CD4-positive, alpha-beta T cell treated with Interferon gamma for 1 hour (primary cell): ENCODE data around the gene CCP110.
A peak's percentile ranks its signal among the peaks of the same experiment; 100 is the strongest.
"Not testable (repeated sequence)": the region's sequence is repeated elsewhere in the genome, so short reads cannot be mapped to it uniquely, and the experiment has no call there.

Source experiments
- DNase-seq: peaks from one replicate; pipeline ENCODE4 v3.0.0-alpha.2; 2020

CCP110 gene

DNA sequence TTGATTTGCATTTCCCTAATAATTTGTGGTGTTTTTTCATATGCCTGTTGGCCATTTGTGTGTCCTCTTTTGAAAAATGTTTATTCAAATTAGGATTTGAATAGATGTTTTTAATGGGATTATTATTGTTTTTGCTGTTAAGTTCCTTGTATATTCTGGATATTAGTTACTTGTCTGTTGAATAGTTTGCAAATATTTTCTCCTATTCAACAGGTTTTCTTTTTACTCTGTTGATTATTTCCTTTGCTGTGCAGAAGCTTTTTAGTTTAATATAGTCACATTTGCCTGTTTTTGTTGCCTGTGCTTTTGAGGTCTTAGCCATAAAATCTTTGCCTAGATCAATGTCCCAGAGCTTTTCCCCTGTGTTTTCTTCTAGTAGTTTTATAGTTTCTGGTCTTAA, 11.4 kb upstream of the CCP110 start:
- no peak for DNase-seq

DNA sequence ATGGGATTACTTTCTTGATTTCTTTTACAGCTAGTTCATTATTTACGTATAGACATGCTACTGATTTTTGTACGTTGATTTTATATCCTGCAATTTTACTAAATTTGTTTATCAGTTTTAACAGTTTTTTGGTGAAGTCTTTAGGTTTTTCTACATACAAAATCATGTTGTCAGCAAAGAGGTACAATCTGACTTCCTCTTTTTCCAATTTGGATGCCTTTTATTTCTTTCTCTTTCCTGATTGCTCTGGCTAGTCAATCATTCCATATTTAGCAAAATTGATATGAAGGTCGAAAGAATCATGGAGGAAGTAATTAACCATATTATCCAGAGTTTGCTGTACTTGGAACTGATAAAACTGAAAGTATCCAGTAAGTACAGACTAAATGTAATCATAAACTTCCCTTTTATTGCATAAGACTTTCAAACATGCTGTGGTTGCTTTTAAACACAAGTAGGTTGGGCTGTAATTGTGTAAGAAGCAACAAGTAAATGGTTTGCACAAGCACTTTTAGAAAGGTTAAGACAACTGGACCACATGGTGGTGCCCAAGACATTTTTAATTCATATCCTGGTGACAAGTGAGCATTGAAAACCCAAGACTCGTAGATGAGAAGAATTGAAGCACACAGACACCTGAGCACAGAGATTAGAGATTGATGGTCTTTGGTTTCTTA, 10.2 kb upstream of the CCP110 start:
- no peak for DNase-seq

DNA sequence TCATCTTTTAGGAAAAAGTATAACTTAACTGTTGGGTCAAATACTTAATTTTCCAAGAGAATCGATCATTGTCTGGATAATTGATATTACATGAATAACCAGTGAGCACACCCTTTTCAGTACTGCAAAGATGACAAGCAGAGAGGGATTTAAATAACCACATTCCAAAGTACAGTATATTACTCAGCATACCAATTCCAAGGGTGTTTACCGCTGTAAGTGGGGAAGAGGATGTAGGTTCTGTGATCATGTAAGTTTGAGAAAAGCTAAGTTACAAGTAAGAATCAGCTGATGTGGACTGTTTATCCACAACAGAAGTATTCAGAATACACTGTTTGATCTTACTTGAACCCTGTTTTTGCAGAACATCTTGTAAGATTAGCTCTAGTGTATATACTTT, 8.0 kb upstream of the CCP110 start:
- DNase-seq: no peak

DNA sequence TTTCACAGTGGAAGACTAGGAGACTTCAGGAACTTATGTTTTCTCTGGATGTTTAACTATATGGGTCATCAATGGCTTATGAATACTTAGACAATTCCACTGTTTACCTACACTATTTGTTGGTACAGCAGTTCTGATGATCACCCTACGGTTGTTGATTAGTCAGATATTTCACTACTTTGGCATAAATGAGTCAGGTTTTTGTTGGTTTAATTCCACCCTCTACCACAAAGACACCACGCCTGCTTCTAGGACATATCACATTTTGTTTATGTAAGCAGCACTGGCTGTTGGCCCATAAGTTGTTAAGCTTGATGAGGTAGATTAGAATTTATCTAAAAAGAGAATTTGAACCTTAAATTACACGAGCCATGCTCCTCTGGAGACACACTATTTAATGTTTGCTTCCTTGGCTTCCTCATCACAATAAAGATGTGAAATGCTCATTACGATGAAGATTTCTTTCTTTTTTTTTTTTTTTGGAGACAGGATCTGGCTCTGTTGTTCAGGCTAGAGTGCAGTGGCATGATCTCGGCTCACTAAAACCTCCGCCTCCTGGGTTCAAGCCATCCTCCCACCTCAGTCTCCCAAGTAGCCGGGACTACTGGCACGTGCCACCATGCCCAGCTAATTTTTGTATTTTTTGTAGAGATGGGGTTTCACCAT, 6.2 kb upstream of the CCP110 start:
- DNase-seq: no peak

DNA sequence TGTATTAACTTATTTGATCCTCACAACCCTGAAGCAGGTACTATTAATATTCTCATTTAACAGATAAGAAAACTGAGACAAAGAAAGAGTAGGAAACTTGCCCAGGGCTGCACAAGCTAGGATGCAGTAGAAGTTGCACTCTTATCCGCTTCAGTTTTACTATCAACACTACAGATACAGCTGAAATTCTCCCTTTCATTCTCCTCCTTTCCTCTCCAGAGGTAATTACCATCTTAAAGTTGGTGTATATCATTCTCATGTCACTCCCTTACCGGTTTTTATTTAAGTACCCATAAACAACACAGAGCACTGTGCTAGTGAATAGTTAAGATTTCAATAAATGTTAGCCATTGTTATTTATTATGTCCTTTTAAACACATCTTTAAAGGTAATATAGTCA, 5.4 kb upstream of the CCP110 start:
- DNase-seq: no peak

DNA sequence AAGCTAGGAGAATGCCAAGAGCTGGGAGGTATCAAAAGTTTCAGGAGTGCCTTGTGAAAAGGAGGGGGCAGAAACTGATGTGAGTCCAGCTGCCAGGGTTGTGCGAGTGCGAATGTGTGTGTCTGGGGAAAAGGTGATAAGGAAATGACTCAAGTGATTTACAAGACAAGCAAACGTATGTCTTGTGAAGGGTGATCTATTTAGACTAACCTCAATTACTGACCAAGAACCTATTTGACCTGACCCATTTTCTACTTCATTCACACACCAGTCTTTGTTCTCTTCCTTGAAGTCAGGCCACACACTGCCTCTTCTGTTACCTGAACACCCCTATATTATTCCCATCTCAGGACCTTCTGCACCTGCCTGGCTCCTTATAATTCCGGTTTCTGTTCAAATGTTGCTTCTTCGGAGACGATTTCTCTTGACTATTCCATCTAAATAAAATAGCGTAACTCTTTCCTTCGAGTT, 2.8 kb upstream of the CCP110 start:
- DNase-seq: no peak

DNA sequence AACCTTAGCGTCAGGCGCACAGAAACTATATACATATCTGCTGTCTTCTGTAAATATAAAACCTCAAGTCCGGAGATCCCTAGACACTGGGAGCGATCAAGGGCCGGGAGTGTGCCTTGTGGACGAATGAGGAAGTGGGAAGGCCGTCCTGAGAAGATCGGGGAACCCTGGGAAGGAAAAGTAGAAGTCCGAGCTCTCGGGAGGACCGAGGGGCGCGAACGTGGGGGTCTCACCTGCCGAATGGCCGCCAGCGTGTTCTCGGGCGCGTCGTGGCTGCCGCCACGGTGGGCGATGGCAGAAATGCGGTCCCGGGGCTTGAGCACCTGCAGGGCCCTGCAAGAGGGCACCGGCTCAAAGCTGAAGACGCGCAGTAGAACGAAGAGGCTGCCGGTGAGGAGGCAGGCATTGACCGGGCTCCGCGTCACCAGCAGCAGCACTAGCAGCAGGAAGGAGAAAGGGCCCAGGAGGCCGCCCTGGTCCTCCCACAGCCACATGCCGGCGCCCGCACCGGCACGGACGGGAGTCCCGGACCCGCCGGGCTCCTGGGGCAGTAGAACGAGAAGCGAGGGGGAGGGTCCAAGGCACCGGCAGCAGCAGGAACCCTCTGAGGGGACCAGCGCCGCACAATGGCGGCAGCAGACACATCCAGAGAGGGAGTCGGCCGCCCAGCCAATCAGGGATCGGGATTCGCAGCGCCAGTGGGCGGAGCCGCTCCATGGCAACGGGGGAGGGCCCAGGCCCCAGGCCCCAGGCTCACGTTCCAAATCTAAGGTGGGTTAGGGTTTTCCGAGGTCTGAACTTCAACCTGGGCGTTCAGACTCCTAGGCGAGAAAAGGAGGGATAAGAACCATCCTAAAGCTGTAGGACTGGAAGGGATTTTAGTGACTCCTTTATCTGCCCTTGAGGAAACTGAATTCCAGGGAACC, 2.0 kb upstream of the CCP110 start, which contains the start of gene GDE1:
Gene GDE1, minus strand, starts transcription at position 628 of the 926 bp plus-strand sequence. Its CDS starts 134 bp downstream, at position 494.
- DNase-seq: peak; percentile 92

DNA sequence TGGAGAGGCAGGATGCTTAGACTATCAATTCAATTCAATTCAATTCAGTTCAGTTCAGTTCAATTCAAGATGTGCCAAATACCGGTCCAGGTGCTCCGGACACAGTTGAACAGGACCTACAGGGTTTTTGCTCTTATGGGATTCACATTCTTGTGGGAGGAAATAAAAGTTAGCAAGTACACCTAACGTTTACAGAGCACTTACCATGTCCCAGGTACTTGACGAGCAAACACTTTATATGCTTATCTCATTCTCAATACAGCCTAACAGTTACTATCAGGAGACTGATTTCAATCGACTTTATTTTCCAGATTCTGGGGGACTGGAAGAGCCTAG, 1.4 kb upstream of the CCP110 start:
- DNase-seq: no peak

DNA sequence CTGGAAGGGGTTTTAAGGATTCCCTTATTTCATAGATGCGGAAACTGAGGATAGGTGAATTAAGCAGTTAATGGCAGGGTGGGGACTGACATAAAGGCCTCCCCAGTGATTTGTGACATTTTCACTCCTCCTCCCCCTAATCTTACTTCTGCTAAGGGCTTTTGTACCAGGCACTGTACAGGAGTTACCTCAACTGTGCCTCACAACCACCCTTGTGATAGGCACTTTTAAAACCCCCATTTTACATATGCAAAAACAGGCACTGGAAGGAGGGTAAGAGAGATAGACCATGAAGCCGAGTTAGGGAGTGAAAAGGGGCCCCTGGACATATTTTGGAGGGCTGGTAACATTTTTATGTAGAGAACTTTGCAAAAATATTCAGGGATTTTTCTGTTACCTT, 982 bp upstream of the CCP110 start:
- DNase-seq: no peak

DNA sequence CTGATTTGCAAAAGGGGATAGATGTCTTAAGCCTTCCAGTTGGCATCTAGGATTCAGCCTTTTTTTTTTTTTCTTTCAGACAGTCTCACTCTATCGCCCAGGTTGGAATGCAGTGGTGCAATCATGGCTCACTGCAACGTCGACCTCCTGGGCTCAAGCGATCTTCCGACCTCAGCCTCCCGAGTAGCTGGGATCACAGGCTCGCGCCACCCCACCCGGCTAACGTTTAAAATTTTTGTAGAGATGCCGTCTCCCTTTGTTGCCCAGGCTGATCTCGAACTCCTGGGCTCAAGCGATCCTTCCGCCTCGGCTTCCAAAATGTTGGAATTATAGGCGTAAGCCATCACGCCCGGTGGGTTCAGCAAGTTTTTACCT, 571 bp upstream of the CCP110 start:
- DNase-seq: no peak

DNA sequence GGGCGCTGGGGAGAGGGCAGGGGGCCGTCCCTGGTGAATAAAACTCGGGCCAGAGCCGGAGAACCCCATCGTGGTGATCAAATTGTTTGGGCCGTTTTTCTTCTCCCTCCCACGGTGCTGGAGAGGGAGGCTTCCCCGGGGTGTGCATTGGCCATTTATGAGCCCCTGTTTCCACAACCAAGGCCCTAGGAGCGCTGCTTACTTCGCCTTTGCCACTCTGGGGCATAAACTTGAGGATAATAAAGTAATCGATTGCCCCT, 544 bp downstream of the CCP110 start:
- DNase-seq: no peak

DNA sequence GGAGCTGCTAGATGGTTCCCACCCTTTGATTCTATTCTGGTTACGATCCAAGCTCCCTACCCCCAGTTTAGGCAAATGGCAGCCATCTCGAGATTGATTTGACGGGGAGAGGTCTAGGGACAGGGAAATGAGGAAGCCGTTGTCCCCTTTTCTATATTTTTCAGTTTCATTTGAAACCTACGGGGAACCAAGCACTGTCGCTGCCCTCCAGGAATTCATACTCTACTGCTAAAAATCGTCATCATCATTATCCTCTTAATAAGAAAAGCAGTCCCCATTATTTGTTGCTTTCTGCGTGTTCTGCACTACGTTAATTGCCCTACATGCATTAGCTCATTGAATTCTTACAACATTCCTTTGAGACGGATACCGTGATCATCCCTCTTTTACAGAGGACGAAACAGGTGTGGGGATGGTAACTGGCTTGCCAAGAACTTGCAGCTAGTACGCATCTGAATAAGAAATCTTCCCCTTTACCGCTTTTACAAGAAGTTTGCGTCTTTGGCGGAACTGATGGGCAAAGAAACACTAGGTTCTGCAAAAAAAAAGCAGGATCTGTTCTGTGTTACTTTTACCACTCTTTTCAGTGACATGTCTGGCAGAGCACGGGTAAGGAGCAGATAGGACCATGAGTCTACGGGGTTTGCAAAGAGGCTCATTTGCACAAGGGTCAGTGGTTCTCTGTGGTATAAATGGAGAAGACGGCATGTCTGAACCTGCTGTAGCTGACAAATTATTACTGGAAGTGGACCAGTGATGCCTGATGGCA, 1.1 kb downstream of the CCP110 start:
- no peak for DNase-seq

DNA sequence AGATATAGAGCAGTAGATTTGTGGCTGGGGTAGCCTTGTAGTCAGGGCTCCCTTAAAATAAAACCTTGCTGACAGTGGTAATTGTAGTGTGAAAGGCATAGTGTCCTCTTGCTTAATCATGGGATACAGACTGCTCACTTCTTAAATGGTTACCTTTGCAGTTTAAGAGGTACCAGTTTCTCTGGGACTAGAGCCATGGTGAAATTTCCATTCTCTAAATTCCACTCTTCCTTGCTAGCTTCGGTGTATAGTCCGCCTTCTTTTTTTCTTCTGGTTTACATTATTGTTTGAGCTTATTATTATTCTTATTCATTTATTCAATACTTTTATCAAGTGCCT, 1.6 kb downstream of the CCP110 start:
- no peak for DNase-seq

DNA sequence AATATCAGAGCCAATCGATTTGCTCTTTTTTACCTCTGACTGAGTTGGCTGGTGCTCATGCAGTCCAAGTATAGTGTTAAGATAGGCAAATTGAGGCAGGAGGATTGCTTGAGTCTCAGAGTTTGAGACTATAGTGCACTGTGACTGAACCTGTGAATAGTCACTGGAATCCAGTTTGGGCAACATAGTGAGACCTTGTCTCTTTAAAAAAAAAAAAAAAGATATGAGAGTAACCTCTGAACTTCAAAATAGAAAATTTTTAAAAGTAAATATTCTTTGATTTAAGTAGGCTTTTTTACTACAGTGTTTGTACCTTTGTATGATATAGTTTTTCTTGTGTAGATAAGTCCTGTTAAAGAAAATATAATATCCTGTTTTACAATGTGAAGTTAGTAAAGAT, 3.4 kb downstream of the CCP110 start:
- no peak for DNase-seq

DNA sequence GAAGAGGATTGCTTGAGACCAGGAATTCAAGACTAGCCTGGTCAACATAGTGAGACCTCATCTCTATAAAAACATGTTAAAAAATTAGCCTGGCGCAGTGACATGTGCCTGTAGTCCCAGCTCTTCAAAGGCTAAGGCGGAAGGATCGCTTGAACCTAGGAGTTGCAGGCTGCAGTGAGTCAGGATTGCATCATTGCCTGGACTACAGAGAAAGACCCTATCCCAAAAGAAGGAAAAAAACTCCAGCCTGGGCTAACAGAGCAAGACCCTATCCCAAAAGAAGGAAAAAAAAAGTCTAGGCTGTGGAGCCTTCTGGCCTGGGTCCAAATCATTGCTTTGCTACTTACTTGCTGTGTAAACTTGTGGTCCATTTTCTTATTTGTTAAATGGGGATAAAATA, 4.9 kb downstream of the CCP110 start:
- DNase-seq: no peak

DNA sequence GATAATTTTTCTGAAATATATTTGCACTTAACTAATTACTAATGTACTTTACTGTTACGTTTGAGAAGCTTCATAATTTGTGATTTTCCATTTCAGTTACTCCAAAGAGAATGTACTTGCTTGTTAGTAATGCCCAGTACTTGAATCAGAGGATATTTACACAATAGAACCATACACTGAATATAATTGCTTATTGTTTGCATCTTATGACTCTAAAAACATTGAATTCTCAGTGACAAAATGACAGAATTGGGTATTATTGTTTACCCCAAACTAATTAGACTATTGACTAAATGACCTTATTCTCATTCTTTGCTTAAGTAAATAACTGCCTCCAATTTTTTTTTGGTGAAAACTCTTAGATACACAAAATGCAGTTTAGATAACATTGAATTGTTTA, 8.9 kb downstream of the CCP110 start:
- no peak for DNase-seq

DNA sequence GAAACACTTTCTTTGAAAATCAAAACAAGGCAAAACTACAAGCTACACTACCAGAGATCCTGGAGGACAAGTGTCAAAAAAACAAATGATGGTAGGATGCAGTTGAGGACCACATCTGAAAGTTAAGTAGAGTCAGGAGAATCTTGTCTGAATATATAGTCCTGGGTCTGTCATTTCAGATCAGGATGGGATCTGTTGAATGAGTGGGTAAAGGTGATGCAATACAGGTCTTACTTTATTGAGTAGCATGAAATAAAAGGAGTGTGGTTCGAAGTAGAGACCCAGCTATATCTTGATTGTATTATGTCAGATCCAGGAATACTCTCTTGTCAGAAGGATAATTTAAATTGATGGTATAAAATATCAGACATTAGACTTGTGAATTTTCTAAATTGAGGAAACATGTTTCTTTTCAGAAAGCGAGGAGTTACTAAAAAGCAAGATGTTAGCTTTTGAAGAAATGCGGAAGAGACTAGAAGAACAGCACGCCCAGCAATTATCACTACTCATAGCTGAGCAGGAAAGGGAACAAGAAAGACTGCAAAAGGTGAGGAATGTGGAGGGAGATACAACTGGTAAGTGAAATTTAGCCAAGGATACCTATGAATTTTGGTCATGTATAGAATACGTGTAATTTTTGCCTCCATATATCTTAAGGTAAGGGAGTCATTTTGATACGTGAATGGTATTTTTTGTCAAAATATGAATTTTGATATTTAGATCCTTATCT, 16.7 kb downstream of the CCP110 start:
- DNase-seq: no peak

DNA sequence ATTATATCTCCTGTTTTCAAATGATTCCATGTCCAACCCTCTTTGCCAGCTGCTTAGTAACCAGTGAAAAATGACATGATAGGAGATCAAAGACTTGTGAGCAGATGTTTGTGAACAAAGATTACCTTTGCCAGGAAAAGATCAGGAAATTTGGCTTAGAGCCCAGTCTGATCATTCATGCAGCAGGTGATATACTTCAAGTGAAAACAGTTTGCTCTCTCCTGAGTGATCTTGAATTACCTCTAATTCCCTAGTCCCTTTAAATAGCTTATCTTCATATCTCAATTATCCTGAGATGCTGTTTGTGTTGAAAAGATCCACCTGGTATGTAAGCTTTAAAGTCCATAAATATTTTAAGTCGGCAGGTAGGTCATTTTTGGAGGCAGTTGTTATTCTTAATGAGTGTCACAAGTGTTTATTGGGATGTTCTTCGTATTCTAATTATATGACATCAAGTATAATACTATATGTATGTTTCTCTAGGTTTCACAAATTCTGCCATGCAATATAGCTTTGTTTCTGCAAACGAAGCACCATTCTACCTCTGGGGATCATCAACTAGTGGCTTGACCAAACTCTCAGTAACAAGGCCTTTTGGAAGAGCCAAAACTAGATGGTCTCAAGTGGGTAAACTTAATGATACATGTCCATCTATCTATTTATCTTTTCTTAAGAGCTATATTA, 18.5 kb downstream of the CCP110 start:
- DNase-seq: no peak

DNA sequence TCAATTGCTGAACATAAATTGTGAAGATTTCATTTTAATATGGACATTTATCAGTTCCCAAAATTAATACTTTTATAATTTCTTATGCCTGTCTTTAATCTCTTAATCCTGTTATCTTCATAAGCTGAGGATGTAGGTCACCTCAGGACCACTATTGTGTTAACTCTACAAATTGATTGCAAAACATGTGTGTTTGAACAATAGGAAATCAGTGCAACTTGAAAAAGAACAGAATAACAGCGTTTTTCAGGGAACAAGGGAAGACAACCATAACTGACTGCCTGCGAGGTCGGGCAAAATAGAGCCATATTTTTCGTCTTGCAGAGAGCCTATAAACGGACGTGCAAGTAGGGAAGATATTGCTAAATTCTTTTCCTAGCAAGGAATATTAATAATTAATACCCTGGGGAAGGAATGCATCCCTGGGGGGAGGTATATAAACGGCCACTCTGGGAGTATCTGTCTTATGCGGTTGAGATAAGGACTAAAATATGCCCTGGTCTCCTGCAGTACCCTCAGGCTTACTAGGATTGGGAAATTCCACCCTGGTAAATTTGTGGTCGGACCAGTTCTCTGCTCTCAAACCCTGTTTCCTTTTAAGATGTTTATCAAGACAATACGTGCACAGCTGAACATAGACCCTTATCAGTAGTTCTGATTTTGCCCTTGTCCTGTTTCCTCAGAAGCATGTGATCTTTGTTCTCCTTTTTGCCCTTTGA, 19.7 kb downstream of the CCP110 start:
- not testable (repeated sequence) for DNase-seq

DNA sequence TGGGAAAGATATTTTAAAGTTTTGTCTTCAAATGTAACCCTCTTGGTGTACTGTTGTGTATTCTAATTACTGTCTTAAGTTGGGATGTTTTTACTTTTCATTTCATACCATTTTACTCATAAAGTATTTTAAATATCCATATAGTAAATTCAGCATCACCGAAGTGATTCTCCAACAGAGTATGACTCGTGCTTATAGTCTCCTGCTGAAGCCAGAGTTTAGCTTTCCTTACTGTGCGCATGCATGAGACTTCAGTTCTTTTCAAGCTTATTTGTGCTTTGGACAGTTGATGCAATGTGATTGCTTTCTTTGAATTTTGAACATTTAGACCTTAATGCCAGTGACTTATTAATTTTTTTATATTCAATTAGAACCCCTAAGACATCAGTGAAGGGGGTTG, 24.4 kb downstream of the CCP110 start:
- DNase-seq: no peak

DNA sequence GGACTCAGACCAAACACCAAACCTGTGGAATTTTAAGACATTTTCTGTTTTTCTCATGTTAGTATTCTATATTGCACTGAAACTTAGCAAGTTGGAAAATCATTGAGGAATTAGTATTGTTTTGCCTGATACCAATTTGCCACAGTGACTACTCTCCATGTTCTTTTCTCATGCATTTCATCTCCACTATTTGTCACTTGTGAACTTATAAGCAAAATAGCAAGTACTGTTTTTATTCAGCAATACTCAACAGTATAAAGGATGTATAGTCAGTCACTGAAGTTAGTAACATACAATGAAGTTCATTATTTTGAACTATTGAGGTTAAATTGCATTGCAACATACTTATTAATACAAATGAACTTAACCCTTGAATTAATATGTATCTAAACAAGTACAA, 25.9 kb downstream of the CCP110 start:
- no peak for DNase-seq
